Endothelial cell of umbilical vein (primary cell): ENCODE data around the gene AP1G1.

ENCODE experiments used
- EZH2 ChIP-seq: IDR thresholded peaks from 2 replicates; pipeline ENCODE4 v1.6.1; 2012; ENCODE audit warnings: borderline replicate concordance, low read depth, mild to moderate bottlenecking, moderate library complexity, low read length, inconsistent platforms; ENCODE audit not compliant: severe bottlenecking
- TF ChIP-seq, protein P1 (sequence below), 2 donors: IDR thresholded peaks; 1 replicate in 1 of 2; 2 replicates in 1 of 2; pipeline ENCODE4 v1.5.1; 2011; ENCODE audit warnings: low read length in 2 of 2, mild to moderate bottlenecking in 2 of 2, moderate library complexity in 2 of 2, control low read depth in 1 of 2, inconsistent platforms in 1 of 2, low read depth in 1 of 2; ENCODE audit not compliant: insufficient read depth in 1 of 2; ENCODE audit errors: extremely low read depth in 1 of 2

DNA sequence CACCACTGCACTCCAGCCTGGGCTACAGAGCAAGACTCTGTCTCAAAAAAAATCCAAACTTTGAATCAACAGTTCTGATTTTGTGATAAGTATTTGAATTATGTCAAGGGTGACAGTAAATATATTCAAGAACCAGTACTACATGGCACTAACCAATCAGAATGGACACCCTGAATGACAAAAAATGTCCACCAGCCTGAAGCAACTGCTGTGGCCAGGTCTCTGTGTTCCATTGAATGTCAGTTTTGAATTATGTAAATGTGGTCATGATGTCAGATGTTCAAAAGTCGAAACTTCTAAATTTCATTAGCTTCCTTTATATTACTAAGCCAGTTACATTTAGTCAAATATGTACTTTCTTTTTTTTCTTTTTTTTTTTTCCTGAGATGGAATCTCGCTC, 21.7 kb upstream of the AP1G1 start:
- TF ChIP-seq, protein P1, sequence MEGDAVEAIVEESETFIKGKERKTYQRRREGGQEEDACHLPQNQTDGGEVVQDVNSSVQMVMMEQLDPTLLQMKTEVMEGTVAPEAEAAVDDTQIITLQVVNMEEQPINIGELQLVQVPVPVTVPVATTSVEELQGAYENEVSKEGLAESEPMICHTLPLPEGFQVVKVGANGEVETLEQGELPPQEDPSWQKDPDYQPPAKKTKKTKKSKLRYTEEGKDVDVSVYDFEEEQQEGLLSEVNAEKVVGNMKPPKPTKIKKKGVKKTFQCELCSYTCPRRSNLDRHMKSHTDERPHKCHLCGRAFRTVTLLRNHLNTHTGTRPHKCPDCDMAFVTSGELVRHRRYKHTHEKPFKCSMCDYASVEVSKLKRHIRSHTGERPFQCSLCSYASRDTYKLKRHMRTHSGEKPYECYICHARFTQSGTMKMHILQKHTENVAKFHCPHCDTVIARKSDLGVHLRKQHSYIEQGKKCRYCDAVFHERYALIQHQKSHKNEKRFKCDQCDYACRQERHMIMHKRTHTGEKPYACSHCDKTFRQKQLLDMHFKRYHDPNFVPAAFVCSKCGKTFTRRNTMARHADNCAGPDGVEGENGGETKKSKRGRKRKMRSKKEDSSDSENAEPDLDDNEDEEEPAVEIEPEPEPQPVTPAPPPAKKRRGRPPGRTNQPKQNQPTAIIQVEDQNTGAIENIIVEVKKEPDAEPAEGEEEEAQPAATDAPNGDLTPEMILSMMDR (IDR thresholded peaks at IDR 0.05; ENCODE audit: extremely low read depth in 1 of 2, insufficient read depth in 1 of 2, low read depth in 1 of 2, low read length in 2 of 2): no peak
- no peak for TF ChIP-seq EZH2
